Measurements from ENCODE around the gene PKDCC. TPM values are rescaled to one million over a fixed set of nuclear protein-coding genes. Genes with fewer than 3 reads are reported as not detected.

Gene PKDCC
- polyA plus RNA-seq, 1 donor, result 363 TPM

DNA sequence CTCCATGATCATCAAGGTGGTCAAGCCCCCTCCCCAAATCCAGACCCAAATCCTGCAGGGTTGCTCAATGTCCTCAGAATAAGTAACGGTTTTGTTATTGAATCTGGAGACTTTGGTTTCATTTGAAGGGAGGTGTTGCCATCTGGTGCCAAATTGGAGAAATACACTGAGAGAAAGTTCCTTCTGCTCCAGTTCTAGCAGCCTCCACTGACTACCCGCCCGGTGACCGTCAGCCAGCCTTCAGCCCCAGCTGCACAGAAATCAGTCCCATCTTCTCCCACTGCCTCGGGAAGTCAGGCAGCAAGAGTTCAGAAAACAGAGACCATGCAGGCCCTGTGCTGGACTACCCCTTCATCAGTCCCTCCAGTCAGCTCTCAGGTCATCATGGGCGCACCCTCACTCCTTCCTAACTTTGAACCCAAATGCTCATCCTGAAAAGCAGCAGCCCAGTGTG is 38.7 kb downstream of the PKDCC start:
- peak; percentile 79 for DNase-seq

- no peak for DNase-seq
Observed at GRCh38 chr2:42087137-42087856, 39.5 kb downstream of the PKDCC start.

- DNase-seq, result no peak
Observed at GRCh38 chr2:42087857-42088195, 40.0 kb downstream of the PKDCC start.

- no peak for DNase-seq
Observed at GRCh38 chr2:42089340-42089925, 41.6 kb downstream of the PKDCC start.

DNA sequence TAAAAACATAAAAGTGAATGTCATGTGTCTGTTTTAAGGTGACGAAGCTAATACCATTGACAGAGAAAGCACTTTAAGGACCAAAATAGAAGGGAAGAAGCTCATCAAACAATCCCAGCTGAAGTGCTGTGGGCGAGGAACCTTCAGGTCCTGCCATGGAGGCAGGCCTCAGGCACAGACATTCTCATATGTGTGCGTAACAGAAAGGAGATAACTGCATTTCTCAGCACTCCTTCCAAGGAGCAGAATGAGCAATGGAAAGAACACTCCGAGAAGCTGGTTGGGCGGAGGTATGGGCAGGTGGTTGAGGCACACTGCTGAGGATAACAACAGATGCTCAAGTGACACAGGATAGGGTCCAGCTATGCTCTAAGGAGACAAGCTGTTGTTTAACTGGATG is 42.4 kb downstream of the PKDCC start:
- no peak for DNase-seq

DNA sequence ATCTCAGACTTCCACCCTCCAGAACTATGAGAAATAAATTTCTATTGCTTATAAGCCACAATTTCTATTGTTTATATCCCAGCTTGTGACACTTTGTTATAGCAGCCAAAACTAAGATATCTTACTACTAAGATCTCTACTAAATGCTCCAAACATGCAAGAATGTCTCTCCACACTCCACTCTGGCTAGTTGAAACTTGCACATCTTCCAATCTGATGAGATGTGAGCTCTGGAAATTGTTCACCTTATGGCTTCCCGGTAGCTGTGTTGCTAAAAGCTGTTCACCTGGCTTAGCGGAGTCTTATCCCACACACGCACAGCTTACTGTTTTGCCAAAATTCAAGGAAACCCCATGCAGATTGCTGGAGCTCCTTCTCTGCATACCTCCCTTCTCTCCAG is 43.9 kb downstream of the PKDCC start:
- DNase-seq, result no peak

- DNase-seq, result no peak
Observed at GRCh38 chr2:42092084-42092996, 44.5 kb downstream of the PKDCC start.

GRCh38 chr2:42094114-42094513 is 46.3 kb downstream of the PKDCC start:
- DNase-seq, result no peak

- DNase-seq, result peak; percentile 83
Observed at GRCh38 chr2:42095923-42096408, 48.1 kb downstream of the PKDCC start.

GRCh38 chr2:42096869-42097591 is 49.2 kb downstream of the PKDCC start:
- no peak for DNase-seq

GRCh38 chr2:42098571-42099437 is 51.0 kb downstream of the PKDCC start:
- no peak for DNase-seq

- no peak for DNase-seq
Observed at GRCh38 chr2:42099438-42100173, 51.8 kb downstream of the PKDCC start.

GRCh38 chr2:42100683-42101205 is 52.9 kb downstream of the PKDCC start:
- no peak for DNase-seq

- DNase-seq, result no peak
Observed at GRCh38 chr2:42101206-42102023, 53.6 kb downstream of the PKDCC start.

GRCh38 chr2:42102024-42102590 is 54.3 kb downstream of the PKDCC start:
- DNase-seq, result peak; percentile 67

DNA sequence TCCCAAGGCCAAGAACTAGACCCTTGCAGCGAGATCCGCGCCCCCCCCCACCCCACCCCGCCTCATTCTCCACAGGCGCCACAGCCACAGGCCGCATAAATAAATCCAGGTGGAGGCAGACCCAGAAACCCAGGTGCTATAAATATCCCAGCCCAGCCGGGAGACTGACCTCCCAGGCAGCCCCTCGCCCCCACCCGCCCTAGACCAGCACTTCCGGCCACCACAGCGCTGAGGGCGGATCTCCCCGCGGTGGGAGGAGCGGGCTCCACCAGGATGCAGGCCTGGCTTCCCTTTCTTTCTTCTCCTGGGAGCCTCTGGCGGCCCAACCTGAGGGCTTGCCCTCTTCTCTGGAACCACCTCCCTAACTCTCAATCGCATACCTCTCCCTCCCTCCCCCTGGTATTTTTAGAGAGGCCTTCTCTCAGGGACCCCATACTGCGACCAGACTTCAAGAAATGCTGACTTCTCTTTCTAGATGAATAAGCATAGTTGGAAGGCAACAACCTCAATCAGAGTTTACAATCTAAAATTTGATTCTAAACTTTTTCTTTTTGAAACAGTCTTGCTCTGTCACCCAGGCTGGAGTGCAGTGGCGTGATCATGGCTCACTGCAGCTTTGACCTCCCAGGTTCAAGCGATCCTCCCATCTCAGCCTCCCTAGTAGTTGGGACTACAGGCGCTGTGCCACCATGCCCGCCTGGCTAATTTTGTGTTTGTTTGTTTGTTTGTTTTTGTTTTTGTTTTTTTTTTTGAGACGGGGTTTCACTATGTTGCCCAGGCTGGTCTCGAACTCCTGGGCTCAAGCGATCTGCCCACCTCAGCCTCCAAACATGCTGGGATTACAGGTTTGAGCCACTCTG is 55.0 kb downstream of the PKDCC start:
- peak; percentile 84 for DNase-seq

DNA sequence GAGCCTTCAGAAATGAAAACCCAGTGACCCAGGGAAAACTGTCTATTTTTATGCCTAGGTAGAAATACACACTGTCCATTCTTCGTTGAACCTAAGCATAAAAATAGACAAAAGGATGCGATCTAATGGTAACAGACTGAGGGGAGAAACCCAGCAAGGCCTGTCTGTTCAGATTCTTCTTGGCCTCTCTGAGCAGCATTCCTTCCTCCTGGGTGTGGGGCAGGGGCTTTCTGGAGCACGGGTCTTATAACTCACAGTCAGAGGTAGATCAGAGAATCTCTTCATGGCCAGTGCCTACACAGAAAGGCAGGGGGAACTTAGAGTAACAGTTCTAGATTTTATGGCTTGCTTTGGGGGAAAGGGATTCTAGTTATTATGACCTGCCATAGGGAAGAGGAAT is 56.0 kb downstream of the PKDCC start:
- DNase-seq, result no peak

- DNase-seq, result no peak
Observed at GRCh38 chr2:42104621-42105020, 56.8 kb downstream of the PKDCC start.

All from left kidney (tissue), 2 donors.